Activated naive CD4-positive, alpha-beta T cell treated with Interleukin-2 at 50 U/mL for 16 hours (primary cell): ENCODE results near the gene ITGBL1.

ENCODE experiments used
- DNase-seq: peaks from one replicate; pipeline ENCODE4 v3.0.0-alpha.2; 2020

Gene ITGBL1, protein sequence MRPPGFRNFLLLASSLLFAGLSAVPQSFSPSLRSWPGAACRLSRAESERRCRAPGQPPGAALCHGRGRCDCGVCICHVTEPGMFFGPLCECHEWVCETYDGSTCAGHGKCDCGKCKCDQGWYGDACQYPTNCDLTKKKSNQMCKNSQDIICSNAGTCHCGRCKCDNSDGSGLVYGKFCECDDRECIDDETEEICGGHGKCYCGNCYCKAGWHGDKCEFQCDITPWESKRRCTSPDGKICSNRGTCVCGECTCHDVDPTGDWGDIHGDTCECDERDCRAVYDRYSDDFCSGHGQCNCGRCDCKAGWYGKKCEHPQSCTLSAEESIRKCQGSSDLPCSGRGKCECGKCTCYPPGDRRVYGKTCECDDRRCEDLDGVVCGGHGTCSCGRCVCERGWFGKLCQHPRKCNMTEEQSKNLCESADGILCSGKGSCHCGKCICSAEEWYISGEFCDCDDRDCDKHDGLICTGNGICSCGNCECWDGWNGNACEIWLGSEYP

DNA sequence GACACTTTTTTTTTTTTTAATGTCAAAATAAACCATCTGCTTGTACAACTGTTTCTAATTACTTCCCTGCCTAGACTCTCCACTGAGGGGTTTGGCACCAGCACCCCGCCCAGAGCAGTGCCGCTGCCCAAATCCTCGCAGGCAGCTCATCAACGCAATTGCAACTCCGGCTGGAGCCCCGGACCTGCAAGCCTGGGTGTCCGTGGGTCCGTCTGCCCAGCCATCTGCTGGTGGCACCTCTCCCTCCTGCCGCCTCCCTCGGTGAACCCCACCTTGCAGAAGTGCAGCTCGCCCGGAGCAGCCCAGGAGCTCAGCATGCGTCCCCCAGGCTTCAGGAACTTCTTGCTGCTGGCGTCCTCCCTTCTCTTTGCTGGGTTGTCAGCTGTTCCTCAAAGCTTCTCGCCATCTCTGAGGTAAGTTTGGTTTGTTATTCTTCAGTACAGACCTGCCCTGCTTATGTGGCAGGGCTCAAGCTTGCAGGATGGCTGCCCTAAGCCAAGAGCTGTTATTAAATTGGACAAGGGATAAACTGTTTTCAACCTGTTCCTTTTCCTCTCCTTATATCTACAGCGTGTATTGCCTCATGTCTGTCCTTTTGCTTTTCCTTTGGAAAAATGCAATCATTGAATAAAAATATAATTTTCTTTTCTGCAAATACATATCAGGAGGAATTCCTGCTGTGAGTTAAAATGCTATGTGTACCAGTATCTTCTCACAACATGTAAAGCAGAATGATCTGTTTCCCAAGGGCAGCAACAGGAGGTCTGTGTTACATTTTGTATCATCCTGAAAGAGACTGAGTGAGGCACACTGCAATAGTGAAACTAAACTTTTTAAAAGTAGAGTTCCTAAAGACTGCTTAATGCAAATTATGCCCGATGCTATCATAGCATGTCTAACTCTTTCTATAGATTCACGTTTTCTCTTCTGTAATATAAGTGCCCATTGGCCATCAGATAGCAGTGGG lies at the start of gene ITGBL1:
ITGBL1 (plus strand) TSS at position 157 of the 967 bp plus-strand sequence; CDS start at position 316, 159 bp downstream.
- no peak for DNase-seq

DNA sequence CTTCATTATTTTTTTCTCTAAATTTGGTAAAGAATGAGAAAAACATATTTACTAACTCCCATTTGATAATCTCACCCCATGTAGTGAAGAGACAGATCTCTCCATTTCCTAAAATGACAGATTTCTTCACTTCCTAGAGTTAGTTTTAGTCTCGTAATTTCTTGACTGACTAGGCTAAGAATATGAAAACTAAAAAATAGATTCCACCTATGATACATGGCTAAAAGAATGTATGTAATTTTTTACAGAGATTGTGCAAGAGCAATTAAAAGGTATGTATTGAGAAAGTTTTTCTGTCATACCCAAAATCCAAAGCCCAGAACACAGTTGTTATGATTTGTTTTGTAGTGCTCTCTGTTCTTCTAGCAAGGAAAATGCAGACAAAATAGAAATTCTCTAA lies 45.7 kb upstream of the ITGBL1 start:
- DNase-seq: no peak

DNA sequence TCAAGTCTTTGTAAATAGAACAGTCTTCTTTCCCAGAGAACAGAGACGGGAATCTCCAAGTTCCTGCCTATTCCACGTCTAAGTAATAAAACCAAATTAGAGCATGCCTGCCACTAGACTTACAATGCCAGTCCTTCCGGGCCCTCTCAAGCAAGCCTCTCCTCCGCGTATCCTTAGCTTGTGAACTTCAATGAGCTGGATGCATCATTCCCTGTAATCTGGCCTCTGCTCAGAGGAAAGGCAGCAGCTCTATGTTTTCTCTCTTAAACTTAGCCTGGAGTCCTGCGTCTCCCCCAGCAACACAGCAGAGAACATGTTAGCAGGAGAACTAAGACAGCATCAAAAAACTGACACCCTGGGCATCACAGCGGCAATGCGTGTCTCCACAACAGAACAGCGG lies 44.3 kb upstream of the ITGBL1 start:
- DNase-seq: no peak

DNA sequence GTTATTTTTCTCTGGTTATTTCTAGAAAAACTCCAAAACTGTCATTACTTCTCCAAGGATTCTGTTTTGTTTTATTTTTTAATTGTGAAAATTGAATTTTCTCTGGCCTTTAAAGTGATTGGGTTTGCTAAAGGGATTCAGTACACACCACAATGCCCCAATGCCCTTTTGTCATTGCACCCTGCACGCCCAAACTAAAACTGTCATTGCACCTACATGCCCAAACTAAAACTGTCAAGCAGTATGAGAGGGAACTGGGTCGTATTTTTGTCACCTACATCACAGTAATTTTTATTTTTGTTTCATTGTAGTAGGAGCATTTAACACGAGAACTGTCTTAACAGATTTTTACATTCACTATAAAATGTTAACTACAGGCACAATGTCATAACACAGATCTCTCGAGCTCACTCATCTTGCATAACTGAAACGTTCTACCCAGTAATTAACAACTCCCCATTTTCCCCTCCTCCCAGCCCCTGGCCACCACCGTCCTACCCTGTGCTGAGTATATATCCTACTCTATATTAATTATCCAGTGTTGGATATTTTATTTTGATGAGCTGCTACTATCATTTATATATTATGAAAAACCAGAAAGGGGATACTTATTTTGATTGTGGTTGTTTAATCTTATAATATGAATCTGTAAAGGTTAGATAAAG lies 43.4 kb upstream of the ITGBL1 start:
- no peak for DNase-seq

DNA sequence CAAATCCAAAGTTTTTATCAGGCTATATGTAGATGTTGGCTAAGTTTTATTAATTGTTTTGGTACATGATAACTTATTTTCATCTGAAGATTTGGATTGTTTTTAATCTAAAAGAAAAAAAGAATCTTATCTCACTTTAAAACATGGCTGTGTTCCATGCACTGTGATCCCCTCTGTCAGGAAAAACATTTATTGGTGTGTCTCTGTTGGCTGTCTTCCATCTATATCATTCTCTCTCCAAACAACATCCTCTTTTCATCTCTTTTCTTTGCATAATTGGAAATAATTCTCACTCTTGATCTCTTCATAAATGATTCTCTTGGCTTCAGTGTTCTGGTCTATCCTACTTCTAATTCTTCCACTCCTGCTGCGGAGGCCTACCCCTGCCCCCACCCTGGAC lies 40.4 kb upstream of the ITGBL1 start:
- no peak for DNase-seq

DNA sequence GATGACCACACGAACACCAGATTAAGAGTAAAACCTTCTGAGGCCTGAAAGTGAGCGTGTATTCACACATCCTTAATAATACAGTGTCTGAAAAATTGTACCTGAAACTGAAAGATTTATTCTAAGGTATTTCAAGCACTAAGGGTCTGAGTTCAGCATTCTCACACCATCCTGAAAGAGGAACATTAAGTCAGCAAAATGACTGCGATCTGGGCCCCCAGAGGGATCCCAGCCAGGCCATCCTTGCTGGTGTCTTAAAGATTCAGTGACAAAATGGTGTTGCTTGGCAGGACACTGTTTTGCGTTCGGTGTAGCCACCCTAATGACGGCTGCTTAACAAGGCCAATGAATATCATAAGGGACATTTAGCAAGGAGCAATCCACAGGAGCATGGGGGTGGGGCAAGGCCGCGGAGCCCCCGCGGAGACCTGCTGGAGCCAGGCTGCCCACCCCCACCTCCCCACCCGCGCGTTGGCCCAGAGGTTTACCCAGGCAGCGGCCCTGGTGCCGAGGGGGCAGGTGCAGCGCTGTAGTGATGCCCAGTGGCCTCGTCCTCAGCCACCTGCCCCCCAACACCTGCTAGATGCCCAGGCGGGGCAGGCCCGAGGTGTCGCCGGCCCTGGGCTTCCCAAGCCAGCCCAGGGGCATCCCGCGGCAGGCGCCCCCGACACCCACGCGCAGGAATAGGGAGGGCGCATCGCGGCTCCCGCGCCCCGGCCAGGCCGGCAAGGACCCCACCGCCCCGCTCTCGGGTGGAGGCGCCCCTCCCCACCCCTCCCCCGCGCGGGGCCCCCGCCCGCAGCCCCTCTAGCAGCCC lies 36.9 kb upstream of the ITGBL1 start:
- DNase-seq: no peak

DNA sequence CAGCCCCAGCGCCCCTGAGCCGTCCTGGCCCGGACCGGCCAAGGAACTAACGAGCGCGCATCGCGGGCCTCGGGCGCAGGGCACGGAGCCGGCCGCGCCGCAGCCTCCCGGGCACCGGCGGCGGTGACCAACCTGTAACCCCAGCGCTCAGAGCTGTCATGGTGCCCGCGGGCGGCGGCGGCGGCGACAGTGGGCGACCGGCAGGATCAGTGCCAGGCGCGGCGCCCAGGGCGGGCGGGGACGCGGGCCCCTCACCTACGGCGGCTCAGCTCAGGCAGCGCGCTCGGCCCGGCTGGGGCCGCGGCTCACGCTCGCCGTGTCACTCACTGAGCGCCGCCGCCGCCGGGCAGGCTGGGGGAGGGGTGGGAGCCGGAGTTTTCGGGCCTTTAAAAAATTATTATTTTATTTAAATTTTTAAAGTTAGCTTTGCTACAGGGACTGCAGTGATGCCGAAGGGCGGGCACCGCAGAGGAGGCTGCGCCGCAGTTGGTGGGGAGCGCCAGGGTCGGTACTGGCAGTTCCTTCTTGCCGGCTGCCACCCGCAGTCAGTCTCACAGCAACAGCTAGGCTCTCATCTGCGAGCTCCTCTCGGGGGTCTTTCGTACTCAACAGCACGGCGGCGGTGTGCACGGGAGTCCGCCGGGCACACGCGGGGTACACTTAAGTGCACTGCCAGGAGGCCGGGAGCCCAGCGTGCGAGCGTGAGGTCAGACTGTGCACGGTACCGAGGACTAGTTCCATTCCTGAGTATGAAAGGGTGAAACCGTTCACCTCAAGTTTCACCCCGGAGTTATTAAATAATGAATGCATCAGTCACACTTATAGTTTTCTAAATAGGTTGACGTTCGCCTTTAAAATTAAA lies 36.1 kb upstream of the ITGBL1 start, which contains the start of gene NALCN:
NALCN (minus strand) TSS at position 328 of the 862 bp plus-strand sequence. CDS start 17,382 bp downstream, outside the sequence.
- DNase-seq: no peak

DNA sequence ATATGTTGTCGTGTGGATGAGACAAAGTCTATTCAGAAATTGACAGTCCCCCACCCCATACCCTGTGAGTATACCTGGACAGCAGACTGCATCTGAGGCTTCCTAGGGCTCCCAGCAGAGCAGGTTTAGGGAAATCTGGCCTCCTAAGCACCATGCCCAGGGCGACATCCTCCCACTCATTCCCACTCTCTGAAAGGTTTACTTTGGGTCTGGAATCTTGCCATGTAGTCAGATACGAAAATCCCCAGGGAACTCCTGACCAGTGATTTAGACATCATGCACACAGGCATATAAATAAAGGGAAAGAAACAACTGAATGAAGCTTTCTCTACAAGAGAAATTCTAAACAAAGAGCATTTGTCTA lies 35.5 kb upstream of the ITGBL1 start:
- DNase-seq: no peak

DNA sequence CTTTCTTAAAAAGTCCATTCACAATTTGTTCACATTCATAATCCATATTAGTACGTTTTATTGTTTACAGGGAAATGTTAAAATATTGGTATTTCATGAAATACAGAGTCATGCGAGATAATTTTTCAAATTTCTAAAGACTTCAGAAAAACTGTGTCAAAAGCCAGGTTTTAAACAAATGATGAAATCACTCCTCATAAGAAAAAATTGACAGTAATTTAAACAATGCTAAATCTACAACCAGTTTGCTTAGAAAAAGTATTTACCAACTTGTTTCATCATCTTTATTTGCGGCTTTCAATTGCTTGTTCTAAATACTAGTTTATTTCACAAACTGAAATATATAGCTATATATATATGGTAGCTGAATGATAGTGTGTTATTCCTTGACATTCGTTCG lies 35.0 kb upstream of the ITGBL1 start:
- no peak for DNase-seq

DNA sequence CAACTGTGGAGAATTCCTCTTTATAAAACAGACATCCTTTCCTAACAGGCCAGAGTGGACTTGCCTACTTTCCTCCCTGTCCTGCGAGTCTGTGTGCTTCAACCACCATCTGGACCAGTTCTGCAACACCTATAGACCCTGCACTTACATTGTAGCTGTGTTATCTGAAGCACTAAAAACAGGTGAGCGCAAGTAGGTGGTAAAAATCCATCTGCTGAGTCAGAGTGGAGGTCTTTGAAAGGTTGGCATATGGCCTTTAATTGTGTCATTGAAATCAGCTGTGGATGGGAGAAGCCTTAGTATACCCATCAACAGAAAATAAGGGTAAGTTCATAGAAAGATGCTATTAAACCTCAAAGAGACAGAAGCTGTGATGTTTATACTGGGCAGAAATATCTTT lies 28.6 kb upstream of the ITGBL1 start:
- no peak for DNase-seq

DNA sequence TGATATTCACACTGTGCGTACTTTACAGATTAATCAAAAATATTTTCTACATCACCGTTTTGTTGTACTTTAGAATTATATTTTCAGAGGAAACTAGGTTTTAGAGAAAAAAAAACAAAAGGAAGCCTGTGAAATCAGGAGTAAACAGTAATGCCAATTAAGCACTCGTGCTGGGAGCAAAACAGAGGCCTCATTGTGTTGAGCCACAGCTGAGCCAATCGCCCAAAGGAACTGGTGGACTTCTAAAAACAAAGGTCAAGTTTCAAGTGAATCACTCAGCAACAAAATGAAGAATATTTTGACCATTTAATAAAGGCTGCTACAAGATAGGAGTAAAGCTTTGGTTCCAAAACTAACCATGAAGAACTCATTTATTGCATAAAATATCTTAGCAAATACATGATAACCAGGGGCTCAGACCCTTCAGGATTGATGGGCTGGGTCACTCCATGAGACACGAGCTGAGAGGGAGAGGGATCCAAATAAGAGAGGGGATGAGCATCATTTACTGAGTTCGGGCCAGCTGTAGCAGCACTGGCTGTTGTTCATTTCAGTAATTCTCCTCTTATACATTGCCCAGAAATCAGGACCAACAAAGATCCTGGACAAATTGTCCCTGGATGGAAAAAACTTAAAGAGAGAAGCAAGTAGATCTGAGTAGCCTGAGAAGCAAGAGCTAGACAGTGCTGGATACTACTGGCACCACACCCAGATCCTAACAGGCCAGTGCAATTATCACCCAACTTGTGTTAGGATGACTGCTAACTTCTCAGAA lies 27.9 kb upstream of the ITGBL1 start:
- no peak for DNase-seq

DNA sequence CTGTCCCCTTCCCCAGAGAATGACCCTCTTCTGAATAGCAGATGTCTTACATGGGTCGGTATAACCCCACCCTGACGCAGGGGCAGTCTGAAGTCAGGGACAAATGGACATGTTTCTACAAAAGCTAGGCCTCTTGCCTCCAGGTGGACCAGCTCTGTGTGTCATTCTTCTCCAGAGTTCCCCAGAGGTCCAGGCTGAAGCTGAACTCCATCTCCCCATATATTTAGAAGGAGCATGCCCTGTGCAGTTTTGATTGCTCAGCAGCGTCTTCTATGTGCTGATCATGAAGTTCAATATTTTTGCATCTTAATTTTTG lies 27.4 kb upstream of the ITGBL1 start:
- no peak for DNase-seq

DNA sequence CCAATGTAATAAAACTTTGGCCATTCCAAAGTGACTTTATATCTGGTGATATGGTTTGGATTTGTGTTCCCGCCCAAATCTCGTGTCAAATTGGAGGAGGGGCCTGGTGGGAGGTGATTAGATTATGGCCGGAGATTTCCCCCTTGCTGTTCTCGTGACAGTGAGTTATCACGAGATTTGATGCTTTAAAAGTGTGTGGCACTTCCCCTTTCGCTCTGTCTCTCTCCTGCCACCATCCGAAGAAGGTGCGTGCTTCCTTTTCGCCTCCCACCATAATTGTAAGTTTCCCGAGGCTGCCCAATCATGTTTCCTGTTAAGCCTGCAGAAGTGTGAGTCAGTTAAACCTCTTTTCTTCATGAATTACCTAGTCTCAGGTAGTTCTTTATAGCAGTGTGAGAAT lies 26.9 kb upstream of the ITGBL1 start:
- no peak for DNase-seq

DNA sequence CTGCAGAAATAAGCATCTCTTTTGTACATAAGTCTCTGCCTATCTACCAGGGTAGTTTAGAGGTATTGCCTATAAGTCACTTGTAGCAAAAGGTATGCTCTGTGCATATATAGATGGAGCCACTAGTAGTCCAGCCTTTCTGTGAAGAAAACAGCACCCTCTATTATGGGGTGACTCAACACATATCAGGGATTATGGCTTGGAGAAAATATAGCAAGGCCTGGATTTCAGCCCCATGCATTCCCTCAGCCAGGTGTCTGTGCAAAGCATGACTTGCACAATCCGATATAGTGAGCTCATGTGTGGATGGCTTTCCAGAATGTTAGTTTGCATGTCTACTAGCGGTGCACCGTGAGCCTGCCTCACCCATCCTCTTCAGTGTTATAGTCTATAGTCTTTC lies 22.7 kb upstream of the ITGBL1 start:
- no peak for DNase-seq

DNA sequence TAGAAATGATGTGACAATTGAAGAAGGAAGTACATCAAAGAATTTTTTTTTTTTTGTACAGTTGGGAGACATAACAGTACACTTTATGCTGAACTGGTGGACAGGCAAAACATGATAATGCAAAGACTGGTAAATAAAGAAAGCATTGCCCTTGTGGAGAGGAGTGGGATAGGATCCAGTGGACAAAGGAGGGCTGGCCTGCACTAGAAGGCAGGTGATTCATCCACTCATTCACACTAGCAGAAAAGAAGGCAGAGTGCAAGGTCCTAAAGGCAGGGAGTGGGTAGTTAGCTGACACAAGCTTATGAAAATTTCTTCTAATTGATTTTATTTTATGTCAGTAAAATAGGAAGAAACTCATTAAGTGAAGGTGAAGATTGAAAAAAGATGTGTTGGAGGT lies 18.6 kb upstream of the ITGBL1 start:
- no peak for DNase-seq

DNA sequence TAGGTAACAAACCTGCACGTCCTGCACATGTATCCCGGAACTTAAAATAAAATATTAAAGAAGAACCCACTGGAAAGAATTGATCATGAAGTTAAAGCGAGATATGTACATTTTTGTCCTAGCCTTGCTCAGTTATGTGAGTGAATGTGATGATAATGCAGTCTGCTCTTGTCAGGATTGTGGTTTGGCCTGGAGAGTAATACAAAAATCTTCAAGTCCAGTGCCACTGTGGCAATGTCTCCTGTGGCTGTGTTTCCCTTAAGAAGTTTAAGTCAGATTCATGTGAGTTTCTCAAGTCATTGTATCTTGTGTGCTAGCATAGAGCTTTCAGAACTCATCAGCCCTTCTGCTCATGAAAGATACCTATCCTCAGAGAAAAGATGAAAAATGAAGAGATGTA lies 18.0 kb upstream of the ITGBL1 start:
- DNase-seq: no peak

DNA sequence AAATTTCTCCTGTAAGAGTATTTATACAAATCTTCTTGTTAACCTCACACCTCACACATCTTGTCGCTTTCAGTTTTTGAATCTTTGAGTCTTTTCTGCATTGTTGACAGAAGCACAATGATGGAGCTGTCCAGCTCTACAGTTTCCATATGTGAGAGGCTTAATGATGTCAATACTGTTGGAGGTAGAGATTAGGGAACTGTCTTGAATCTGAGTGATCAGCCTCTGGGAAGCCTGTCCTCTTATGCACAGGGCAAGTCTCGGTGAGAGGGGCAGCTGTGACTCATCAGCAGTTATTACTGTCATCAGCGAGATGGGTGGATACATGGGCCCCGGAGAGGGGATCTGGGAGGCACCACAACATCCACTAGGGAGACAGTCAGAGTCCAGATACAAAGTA lies 4.6 kb upstream of the ITGBL1 start:
- no peak for DNase-seq

DNA sequence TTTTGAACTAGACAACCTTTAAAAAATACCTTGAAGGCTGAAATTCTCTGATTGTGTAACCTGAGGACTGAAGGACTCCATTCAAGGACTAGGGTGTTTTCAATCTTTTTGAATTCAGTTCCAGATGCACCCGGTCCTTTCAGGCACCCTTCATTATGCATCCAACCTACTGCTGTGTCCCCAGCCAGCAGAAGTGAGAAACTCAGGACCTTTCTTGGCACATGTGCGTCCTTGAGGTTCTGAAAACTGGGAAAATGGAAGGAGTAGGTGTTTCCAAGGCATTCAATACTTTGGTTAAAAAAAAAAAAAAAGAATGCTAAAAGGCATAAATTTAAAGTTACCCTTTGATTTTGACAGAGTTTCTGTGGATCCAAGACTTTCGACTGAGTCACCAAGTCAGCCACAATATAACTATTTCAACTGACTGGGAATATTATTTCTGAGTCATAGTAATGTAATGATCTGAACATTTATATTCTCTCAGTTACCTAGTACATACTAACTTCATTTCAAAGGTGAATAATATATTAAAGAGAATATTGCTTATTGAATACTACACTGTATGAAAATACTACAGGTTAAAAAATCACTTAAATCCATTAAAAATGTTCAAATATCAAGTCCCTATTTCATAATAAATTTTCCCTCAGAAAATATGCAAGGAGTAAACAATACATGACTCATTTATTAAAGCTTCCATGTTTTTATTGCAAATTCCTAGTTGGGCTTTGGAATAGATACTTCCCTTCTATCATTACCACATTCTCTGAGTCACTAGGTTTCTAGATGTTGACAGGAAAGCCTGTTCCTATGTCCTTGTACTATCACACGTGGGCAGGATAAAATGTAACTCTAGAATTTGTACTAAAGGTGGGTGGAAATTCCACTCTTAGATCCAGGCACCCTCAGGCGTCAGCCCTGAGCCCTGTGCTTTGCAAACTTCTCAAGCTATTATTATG lies 2.4 kb upstream of the ITGBL1 start:
- no peak for DNase-seq

DNA sequence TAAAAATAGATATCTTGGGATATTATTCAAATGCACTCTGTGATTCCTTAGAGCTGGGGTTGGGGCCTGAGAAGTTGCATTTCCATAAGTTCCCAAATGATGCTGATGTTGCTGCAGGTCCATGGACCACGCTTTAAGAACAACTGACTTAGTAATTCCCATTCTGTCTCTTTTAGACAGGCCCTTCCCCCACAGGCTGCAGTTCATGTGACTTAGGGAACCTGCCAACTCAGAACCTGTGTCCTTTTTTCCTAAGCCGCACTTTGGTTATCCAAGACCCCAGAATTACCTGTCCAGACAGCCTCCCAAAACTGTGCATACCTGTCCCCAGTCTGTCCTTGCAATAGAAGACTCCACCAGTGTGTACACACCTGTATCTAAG lies 1.7 kb upstream of the ITGBL1 start:
- DNase-seq: no peak
